Stimulated activated CD8-positive, alpha-beta memory T cell treated with anti-CD3 and anti-CD28 coated beads, Interleukin-7, amount 100 ng/mL, for 4 hours (primary cell): ENCODE results near the gene ZNF611.
A peak's percentile ranks its signal among the peaks of the same experiment; 100 is the strongest.
"Not testable (repeated sequence)": the region's sequence is repeated elsewhere in the genome, so short reads cannot be mapped to it uniquely, and the experiment has no call there.

Experiments
- DNase-seq, 2 donors: peaks; one replicate each; pipeline ENCODE4 v3.0.0-alpha.2; 2020; ENCODE audit warnings: low read depth in 2 of 2

Gene ZNF611

GRCh38 chr19:52734893-52735661 is at the start of gene ZNF611:
TSS of gene ZNF611 (minus strand) at chr19:52735044. CDS start at chr19:52715894, 19,150 bp downstream.
- DNase-seq, result peak; percentile 96 to 98

- not testable (repeated sequence) for DNase-seq
These were observed 48.0 kb upstream of the ZNF611 start for GRCh38 chr19:52782864-52783263.

GRCh38 chr19:52778811-52779210 is 44.0 kb upstream of the ZNF611 start:
- peak; percentile 29 to 53 for DNase-seq

GRCh38 chr19:52756447-52756846 is 21.6 kb upstream of the ZNF611 start:
- DNase-seq, result not testable (repeated sequence)

- DNase-seq, result no peak
These were observed 14.9 kb upstream of the ZNF611 start for GRCh38 chr19:52749780-52750179.

GRCh38 chr19:52748336-52748950 is 13.6 kb upstream of the ZNF611 start:
- DNase-seq, result no peak

GRCh38 chr19:52745919-52746318 is 11.1 kb upstream of the ZNF611 start:
- not testable (repeated sequence) for DNase-seq

GRCh38 chr19:52743091-52743490 is 8.2 kb upstream of the ZNF611 start:
- no peak for DNase-seq

- no peak for DNase-seq
These were observed 7.7 kb upstream of the ZNF611 start for GRCh38 chr19:52742516-52742915.

- no peak for DNase-seq
These were observed 7.2 kb upstream of the ZNF611 start for GRCh38 chr19:52741951-52742485.

GRCh38 chr19:52741371-52741770 is 6.5 kb upstream of the ZNF611 start:
- DNase-seq, result not testable (repeated sequence)

- DNase-seq, result no peak
These were observed 4.7 kb upstream of the ZNF611 start for GRCh38 chr19:52739576-52739975.

- no peak for DNase-seq
These were observed 890 bp upstream of the ZNF611 start for GRCh38 chr19:52735734-52736133.

GRCh38 chr19:52734331-52734892 is 432 bp downstream of the ZNF611 start:
- no peak for DNase-seq

GRCh38 chr19:52726051-52726450 is 8.8 kb downstream of the ZNF611 start:
- DNase-seq, result not testable (repeated sequence)

- DNase-seq, result no peak
These were observed 9.3 kb downstream of the ZNF611 start for GRCh38 chr19:52725528-52725961.

- DNase-seq, result no peak
These were observed 9.9 kb downstream of the ZNF611 start for GRCh38 chr19:52724701-52725514.

GRCh38 chr19:52723907-52724598 is 10.8 kb downstream of the ZNF611 start:
- not testable (repeated sequence) for DNase-seq

GRCh38 chr19:52722062-52723003 is 12.5 kb downstream of the ZNF611 start:
- DNase-seq, result no peak

- not testable (repeated sequence) for DNase-seq
These were observed 14.3 kb downstream of the ZNF611 start for GRCh38 chr19:52720541-52720940.
